GM19452 (cell line): ENCODE results near the gene PRKAR2A.
"Not testable (repeated sequence)": the region's sequence is repeated elsewhere in the genome, so short reads cannot be mapped to it uniquely, and the experiment has no call there.

Source experiments
- ATAC-seq: cut with Tn5 transposase; IDR thresholded peaks from one replicate; pipeline ENCODE4 v1.9.1; 2021; ENCODE audit not compliant: unreplicated experiment

Gene PRKAR2A

DNA sequence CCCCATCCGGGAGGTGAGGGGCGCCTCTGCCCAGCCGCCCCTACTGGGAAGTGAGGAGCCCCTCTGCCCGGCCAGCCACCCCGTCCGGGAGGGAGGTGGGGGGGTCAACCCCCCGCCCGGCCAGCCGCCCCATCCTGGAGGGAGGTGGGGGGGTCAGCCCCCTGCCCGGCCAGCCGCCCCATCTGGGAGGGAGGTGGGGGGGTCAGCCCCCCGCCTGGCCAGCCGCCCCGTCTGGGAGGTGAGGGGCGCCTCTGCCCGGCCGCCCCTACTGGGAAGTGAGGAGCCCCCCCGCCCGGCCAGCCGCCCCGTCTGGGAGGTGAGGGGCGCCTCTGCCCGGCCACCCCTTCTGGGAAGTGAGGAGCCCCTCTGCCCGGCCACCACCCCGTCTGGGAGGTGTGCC lies 113.1 kb downstream of the PRKAR2A start:
- ATAC-seq, result not testable (repeated sequence)

DNA sequence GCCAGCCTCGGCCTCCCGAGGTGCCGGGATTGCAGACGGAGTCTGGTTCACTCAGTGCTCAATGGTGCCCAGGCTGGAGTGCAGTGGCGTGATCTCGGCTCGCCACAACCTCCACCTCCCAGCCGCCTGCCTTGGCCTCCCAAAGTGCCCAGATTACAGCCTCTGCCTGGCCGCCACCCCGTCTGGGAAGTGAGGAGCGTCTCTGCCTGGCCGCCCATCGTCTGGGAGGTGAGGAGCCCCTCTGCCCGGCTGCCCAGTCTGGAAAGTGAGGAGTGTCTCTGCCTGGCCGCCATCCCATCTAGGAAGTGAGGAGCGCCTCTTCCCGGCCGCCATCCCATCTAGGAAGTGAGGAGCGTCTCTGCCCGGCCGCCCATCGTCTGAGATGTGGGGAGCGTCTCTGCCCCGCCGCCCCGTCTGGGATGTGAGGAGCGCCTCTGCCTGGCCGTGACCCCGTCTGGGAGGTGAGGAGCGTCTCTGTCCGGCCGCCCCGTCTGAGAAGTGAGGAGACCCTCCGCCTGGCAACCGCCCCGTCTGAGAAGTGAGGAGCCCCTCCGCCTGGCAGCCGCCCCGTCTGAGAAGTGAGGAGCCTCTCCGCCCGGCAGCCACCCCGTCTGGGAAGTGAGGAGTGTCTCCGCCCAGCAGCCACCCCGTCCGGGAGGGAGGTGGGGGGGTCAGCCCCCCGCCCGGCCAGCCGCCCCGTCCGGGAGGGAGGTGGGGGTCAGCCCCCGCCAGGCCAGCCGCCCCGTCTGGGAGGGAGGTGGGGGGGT lies 113.7 kb downstream of the PRKAR2A start:
- ATAC-seq, result not testable (repeated sequence)

DNA sequence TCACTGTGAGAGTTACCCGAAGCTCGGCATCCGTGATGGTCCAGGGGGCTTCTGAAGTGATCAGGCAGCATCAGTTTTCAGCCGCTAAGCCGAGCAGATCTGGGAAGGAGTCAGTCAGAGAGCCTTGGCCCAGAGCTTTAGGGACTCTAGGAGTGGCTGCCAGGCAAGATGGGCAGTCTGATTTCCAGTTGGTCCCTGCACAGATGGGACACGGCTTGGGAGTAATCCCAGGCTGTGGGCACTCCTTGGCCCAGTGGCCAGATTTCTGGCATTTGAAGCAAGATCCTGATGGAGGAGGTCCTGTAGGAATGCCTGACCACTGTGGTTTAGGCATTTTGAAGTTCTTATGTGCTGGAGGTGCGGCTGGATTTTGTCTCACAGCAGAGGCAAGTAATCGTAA lies 120.2 kb downstream of the PRKAR2A start:
- ATAC-seq, result no peak

DNA sequence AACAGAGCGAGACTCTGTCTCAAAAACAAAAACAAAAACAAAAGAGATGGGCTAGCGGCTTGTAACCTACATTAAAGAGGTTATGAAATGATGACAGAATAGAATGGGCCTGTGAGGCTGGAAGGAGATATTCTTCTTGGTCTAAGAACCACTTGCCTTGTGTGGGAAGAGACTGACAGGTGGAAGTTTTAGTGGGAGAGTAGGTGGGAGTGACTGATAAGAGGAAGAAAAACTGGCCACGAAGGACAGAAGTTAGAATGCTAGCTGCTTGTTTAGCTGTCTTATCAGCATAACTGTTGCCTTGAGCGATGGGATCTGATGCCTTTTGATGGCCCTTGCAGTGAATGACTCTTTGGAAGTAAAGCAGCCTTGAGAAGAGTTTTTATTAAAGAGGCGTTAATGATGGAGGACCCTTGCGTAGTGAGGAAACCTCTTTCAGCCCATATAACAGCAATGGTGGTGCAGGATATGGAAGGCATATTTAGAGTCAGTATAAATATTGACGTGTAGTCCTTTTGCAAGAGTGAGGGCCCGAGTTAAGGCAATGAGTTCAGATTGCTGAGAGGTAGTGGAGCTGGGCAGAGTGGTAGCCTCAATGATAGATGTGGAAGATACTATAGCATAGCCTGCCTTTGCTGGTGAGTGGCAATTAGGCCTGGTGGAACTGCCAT lies 122.4 kb downstream of the PRKAR2A start:
- ATAC-seq, result not testable (repeated sequence)

DNA sequence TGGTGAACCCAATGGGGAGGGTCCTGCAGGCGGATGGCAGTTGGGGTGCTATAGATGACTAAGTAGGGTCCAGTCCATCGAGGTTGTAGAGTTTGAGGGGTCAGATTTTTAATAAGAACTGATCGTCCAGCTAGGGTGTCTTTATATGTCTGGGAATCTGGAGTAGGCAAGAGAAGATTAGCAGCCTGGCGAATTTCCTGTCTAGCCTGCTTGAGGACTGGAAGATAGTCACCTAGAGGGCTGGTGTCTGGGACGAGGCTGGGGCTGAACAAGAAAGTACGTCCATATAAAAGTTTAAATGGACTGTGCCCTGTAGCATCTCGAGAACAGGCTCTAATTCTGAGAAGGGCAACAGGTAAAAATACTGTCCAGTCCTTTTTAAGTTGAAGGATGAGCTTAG lies 123.9 kb downstream of the PRKAR2A start:
- ATAC-seq, result no peak

DNA sequence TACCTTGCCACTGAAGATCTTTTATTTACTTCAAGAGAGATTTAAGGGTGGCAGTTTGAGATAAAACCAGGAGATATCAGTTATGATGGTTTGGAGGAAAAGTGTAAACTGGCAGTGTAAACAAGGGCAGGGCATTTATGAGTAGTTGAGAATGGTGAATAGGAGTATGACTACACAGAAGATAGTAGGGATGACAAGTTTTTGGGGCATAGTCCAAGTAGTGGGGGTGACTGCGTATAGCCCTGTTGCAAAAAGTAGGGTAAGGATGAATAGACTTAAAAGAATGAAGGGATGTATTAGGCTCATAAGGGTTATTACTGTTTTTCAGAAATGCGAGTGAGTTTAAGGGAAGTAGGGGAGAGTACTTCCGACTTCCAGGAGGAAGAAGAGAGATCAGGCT lies 124.4 kb downstream of the PRKAR2A start:
- not testable (repeated sequence) for ATAC-seq

DNA sequence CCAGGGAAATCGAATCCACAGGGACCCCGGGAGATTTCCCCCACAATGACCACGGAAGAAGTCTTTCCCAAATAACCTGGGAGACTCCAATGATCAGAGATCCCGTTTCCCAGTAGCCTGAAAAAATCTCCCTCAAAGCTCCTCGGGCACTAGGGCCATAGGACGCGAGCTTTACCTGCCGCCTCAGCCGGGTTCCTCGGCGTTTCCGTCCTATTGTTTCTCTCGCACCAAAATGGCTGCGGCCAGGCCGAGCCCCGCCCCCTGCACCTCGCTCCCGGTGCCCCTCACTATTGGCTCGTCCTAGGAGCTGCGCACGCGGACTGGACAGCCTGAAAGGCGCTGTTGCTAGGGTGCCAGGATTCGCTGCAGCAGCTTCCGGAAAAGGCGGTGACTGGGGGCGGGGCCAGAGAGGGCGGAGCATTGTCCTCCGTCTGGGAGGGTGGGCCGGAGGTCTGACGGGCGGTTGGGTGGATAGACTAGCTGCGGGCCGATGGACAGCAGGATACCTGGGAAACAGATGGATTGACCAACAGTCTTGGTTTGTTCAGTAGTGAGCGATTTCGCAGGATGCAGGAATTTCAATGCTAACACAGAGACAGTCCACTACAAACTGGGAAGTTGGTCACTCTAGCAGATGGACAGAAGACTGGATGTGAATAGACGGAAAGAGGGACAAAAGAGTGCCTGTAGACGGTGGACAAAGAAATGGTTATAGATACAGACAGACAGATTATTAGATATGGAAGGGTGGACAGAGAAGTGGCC lies 130.5 kb downstream of the PRKAR2A start, which contains the start of gene IP6K2:
IP6K2 (minus strand) TSS at position 240 of the 765 bp plus-strand sequence. CDS start 21,930 bp downstream, outside the sequence.
- ATAC-seq, result peak; percentile 97

DNA sequence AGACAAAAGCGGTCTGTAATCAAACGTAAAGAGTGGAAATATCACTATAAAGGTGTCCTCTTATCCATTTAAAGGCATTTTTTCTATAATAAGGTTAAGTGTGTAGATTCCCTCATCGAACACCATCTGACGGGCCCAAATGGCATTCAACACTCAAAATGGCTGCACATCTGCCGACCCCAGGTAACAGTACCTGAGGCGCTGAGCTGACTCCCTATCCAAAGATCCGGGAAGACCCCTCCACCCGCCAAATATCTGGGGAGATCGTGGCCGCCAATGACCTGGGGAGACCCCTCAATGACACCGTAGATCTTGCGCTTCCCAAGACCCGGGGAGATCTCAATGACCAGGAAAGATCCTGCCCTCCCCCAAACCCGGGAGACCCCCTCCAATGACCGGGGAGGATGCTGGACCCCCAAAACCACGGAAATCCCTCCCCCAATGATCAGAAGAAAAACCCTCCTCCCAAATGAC lies 131.1 kb downstream of the PRKAR2A start:
- no peak for ATAC-seq

DNA sequence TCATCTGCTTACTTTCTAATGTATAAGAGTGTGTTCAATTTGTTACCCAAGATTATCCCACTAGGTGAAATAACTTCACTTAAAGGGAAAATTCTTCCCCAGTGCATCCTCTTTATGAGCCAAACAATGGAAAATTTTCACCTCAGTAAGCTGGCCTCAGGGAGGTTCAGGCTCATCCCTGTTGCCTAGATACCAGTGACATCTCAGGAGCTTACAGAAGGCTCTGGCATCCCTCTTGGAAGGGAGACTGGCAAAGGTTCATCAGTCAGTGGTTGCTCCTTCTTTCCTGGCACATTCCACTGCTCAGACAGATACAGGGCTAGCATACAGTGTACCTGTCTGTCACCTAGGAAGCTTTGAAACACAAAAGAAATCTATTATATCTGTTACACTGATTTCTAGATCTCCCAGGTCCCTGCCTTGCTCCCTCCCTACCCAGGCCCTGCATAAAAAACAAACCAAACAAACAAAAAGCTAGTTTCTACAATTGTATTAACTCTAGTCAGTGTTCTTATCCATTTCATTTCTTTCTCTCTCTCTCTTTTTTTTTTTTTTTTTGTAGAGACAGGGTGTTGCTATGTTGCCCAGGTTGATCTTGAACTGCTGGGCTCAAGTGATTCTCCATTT lies 132.4 kb downstream of the PRKAR2A start:
- no peak for ATAC-seq

DNA sequence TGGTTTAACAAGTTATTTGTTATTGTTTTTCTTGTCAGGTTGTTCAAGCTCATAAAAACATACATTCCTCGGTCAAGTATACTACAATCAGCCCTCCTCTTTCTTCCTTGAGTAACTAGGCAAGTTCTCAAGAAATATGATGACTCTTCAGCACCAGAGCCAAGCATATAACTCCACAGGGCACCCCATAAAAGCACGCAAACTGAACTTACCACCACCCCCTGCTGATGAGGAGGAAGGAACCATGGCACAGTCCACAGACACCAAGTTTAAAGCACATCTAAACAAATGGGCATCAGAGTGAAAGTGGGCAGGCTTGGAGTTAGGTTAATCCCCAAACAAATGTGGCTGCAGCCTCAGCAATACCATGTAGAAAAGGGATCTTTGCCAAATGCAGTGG lies 135.9 kb downstream of the PRKAR2A start:
- ATAC-seq, result no peak

DNA sequence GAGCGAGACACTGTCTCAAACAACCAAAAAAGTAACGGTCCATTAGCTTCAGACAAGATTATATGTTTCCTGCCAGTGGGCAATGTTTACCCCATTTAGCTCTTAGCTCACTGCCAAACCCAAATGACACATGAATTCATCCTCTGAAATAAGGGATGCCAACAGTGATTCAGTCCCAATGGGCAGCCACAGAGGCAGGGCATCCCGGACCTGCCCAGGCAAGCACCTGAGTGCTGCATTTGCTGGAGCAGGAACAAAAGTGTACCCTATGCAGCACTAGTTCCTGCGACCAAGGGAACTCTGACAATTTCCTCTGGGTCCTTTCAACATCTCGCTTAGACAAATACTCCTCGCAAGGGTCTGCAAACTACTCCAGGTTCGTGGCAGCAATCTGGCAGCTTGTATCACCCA lies 138.6 kb downstream of the PRKAR2A start:
- ATAC-seq, result no peak

DNA sequence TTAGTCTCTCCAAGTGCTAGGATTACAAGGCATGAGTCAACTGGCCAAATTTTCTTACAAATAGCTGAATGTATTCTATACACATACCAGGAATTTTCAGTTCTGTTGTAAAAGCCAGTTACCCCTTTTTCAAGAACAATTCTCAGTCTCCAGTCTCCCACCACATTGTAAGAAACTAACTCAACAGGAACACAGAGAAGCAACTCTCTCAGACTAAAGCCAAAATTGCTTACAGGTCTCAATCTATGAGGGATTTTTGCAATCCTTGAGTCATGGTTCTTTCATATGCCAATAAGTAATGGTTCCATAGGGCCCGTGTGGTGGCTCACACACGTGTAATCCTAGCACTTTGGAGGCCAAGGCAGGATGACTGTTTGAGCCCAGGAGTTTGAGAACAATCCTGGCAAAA lies 139.2 kb downstream of the PRKAR2A start:
- no peak for ATAC-seq

DNA sequence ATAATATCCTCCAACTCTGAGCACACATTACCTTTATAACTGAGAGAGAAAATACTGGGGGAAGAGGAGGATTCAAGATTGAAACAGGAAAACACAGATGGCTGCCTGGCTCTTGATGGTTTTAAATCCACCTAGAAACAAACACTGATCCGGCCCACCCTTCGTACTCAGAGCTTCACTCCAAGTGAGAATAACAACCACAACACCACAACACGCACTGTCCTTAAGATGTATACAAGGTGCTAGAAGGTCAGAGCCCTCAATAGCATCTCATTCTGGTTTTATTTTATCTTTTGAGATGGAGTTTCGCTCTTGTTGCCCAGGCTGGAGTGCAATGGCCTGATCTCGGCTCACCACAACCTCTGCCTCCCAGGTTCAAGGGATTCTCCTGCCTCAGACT lies 140.5 kb downstream of the PRKAR2A start:
- no peak for ATAC-seq

DNA sequence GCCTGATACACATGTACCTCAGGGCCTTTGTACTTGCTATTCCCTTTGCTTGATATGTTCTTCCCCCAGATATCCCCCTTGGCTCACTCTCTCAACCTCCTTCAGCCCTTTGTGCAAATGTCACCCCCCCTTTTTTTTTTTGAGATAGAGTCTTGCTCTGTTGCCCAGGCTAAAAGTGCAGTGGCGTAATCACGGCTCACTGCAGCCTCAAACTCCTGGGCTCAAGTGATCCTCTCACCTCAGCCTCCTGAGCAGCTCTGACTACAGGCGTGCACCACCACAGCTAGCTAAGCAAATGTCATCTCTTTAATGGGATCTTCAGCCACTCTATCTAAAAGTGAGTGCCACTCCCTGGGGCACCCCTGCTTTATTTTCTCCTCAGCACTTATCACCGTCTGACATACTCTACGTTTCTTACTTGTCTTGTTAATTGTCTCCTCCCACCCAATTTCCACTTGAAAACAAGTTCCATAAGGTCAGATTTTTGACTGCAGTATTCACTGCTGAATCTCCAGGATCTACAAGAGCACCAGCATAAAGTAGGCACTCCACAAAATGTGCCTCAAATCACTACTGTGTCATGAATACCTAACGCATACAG lies 145.3 kb downstream of the PRKAR2A start:
- no peak for ATAC-seq

DNA sequence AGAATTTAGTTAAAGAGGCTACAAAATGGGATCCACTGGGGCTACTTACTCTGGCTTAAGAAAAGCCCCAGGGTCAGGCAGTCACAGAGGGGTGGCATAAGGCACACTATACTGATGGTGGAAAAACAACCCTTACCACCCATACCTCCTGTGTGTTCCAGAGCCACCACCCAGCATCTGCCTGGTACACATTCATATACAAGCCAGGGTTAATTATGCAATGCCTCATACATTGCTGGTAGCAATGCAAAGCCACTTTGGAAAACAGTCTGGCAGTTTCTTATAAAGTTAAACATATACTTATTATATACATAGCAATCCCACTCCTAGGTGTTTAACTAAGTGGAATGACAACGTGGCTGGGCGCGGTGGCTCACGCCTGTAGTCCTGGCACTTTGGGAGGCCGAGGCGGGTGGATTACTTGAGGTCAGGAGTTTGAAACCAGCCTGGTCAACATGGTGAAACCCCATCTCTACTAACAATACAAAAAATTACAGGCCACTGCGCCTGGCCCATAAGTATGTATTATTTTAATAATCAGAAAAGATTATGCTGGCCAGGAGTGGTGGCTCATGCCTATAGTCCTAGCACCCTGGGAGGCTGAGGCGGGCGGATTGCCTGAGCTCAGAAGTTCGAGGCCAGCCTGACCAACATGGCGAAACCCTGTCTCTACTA lies 146.8 kb downstream of the PRKAR2A start:
- no peak for ATAC-seq

DNA sequence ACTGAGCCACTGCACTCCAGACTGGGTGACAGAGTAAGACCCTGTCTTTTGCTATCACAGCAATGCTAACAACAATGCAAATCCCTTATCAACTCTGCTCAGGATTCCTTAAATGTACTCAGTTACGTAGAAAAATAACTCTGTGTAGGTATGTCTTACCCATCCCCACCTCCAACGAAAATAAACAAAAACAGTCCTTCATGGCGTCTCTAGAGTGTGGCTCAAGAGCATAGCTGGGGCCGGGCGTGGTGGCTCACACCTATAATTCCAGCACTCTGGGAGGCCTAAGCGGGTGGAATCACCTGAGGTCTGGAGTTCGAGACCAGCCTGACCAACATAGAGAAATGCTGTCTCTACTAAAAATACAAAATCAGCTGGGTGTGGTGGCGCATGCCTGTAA lies 148.8 kb downstream of the PRKAR2A start:
- no peak for ATAC-seq

DNA sequence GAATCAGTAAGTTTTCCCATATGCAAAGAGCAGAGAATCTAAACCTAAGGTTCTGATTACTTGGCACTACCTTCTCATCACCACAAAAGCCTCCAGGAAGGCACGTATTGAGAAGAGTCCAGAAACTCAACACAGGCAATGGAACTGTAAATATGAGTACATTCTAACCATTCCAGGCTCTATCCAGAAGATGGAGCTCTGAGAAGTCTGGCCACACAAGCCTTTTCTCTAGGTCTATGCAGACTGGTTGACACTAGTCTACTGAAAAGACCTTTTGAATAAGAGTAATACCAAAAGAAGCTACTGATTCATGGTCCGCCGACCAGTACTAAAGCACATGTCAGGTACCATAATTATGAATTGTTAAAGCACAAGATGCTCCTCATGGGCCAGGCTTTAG lies 149.7 kb downstream of the PRKAR2A start:
- no peak for ATAC-seq

DNA sequence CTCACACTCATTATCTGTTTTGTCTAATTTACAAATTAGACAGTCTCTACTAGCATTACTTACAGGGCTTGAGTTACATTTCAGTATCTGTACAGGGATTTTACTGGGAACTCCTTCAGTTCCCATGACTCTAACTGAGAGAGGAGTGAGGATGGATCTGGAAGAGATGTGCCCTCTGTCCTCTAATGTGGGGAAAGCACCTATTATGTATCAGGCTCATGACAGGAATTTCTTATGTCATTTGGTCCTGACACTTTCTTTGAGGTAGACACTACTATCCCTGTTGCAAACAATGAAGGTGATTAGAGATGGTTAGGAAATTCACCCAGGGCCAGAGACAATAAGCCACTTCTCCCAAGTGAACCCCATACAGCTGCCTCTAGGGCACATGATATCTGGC lies 151.1 kb downstream of the PRKAR2A start:
- no peak for ATAC-seq
